ENCODE results near the gene CGNL1. TPM values are rescaled to one million over a fixed set of nuclear protein-coding genes. Genes with fewer than 3 reads are reported as not detected.

The CGNL1 gene
- total RNA-seq, 2 donors from 2014 or later: 16.4 to 29.8 TPM

GRCh38 chr15:57551715-57552677 lies 175.7 kb downstream of the CGNL1 start:
- H3K36me3 ChIP-seq: no peaks in the 10 kb centered on the region
- H3K4me1 ChIP-seq: peaks cover 0 to 63% of the 10 kb centered on the region in 2 donors
- no peak overlapping the region for H3K4me3 ChIP-seq
- no peaks in the 10 kb centered on the region for H3K27me3 ChIP-seq
- H3K9me3 ChIP-seq: no peaks in the 10 kb centered on the region
- no peak for DNase-seq (ENCODE audit: low spot score)
- TF ChIP-seq CTCF (IDR thresholded peaks at IDR 0.05): no peak
- peak overlapping the region; percentile 69 for H3K27ac ChIP-seq

- no peaks in the 10 kb centered on the region for H3K27me3 ChIP-seq
- peak overlapping the region; percentile 69 for H3K27ac ChIP-seq
- no peaks in the 10 kb centered on the region for H3K9me3 ChIP-seq
- DNase-seq (ENCODE audit: low spot score): no peak
- TF ChIP-seq CTCF (IDR thresholded peaks at IDR 0.05): no peak
- no peak overlapping the region for H3K4me3 ChIP-seq
- H3K4me1 ChIP-seq: peaks cover 0 to 63% of the 10 kb centered on the region in 2 donors
- H3K36me3 ChIP-seq: no peaks in the 10 kb centered on the region
These were observed 176.5 kb downstream of the CGNL1 start for GRCh38 chr15:57552678-57553334.

- Histone ChIP-seq H3K9me3 (no peaks in the 10 kb centered on the region), H3K36me3 (no peaks in the 10 kb centered on the region), H3K27me3 (no peaks in the 10 kb centered on the region), H3K27ac (peak overlapping the region; percentile 69), H3K4me1 (peaks cover 0 to 63% of the 10 kb centered on the region in 2 donors), H3K4me3 (no peak overlapping the region)
- DNase-seq (ENCODE audit: low spot score): no peak
- TF ChIP-seq CTCF (IDR thresholded peaks at IDR 0.05): peak in 1 of 2 donors; percentile 14
These were observed 177.2 kb downstream of the CGNL1 start for GRCh38 chr15:57553526-57553925.

- Histone ChIP-seq H3K9me3 (no peaks in the 10 kb centered on the region), H3K36me3 (no peaks in the 10 kb centered on the region), H3K4me3 (no peak overlapping the region), H3K4me1 (peaks cover 0 to 63% of the 10 kb centered on the region in 2 donors), H3K27ac (peak overlapping the region; percentile 69), H3K27me3 (no peaks in the 10 kb centered on the region)
- TF ChIP-seq CTCF (IDR thresholded peaks at IDR 0.05): no peak
- DNase-seq (ENCODE audit: low spot score): no peak
These were observed 177.9 kb downstream of the CGNL1 start for GRCh38 chr15:57554063-57554811.

- DNase-seq (ENCODE audit: low spot score): no peak
- Histone ChIP-seq H3K27me3 (no peaks in the 10 kb centered on the region), H3K4me1 (peaks cover 0 to 59% of the 10 kb centered on the region in 2 donors), H3K9me3 (no peaks in the 10 kb centered on the region), H3K4me3 (no peak overlapping the region), H3K27ac (peak overlapping the region; percentile 69), H3K36me3 (no peaks in the 10 kb centered on the region)
- no peak for TF ChIP-seq CTCF (IDR thresholded peaks at IDR 0.05)
These were observed 178.5 kb downstream of the CGNL1 start for GRCh38 chr15:57554812-57555179.
